ENCODE results near the gene BCL11A. TPM values are rescaled to one million over a fixed set of nuclear protein-coding genes. Genes with fewer than 3 reads are reported as not detected.

BCL11A gene
- total RNA-seq, 1 donor from 2014 or later: 29.8 TPM

GRCh38 chr2:60581433-60582282 lies 28.2 kb upstream of the BCL11A start:
- Histone ChIP-seq H3K27ac (ENCODE audit: low read depth, low read length) (no peak overlapping the region), H4K20me1 (ENCODE audit: insufficient read depth, low read length) (no peaks in the 10 kb centered on the region), H3K4me3 (ENCODE audit: insufficient read depth, low read depth, low read length) (peak overlapping the region; percentile 47), H3K4me2 (ENCODE audit: low read length) (peak overlapping the region; percentile 92), H2AFZ (ENCODE audit: low read depth, low read length) (peak overlapping the region; percentile 91), H3K9me3 (ENCODE audit: insufficient read depth, low read depth, low read length) (no peaks in the 10 kb centered on the region), H3K9ac (ENCODE audit: low read length) (peak overlapping the region; percentile 62), H3K36me3 (ENCODE audit: insufficient read depth, low read length) (no peaks in the 10 kb centered on the region), H3K4me1 (ENCODE audit: insufficient read depth, low read length) (peaks cover 5% of the 10 kb centered on the region), H3K79me2 (ENCODE audit: insufficient read depth, low read length) (no peaks in the 10 kb centered on the region), H3K27me3 (ENCODE audit: insufficient read depth, low read length) (peaks cover 8% of the 10 kb centered on the region)
- Mint-ChIP-seq H3K27me3 (ENCODE audit: low read depth, unreplicated experiment) (peaks cover 57% of the 10 kb centered on the region), H3K4me3 (ENCODE audit: unreplicated experiment) (no peak overlapping the region), H3K4me1 (ENCODE audit: low read depth, unreplicated experiment) (no peaks in the 10 kb centered on the region), H3K9me3 (ENCODE audit: unreplicated experiment) (no peaks in the 10 kb centered on the region), H3K27ac (ENCODE audit: unreplicated experiment) (no peak overlapping the region), H3K36me3 (ENCODE audit: low read depth, unreplicated experiment) (no peaks in the 10 kb centered on the region)
- DNase-seq (ENCODE audit: low read depth): peak; percentile 3
- TF ChIP-seq CTCF (IDR thresholded peaks at IDR 0.05; ENCODE audit: insufficient read depth, low read depth, low read length) (peak; percentile 65), EZH2 (IDR thresholded peaks at IDR 0.05; ENCODE audit: insufficient read depth, low read length) (peak; percentile 47)
- FAIRE-seq: no peak

GRCh38 chr2:60577682-60578283 lies 24.3 kb upstream of the BCL11A start:
- H3K27ac ChIP-seq (ENCODE audit: low read depth, low read length): no peak overlapping the region
- no peak overlapping the region for H3K27ac Mint-ChIP-seq (ENCODE audit: unreplicated experiment)
- H3K36me3 Mint-ChIP-seq (ENCODE audit: low read depth, unreplicated experiment): no peaks in the 10 kb centered on the region
- H3K9me3 Mint-ChIP-seq (ENCODE audit: unreplicated experiment): no peaks in the 10 kb centered on the region
- H3K79me2 ChIP-seq (ENCODE audit: insufficient read depth, low read length): no peaks in the 10 kb centered on the region
- H3K4me1 ChIP-seq (ENCODE audit: insufficient read depth, low read length): peaks cover 5% of the 10 kb centered on the region
- H3K4me1 Mint-ChIP-seq (ENCODE audit: low read depth, unreplicated experiment): no peaks in the 10 kb centered on the region
- peaks cover 8% of the 10 kb centered on the region for H3K27me3 ChIP-seq (ENCODE audit: insufficient read depth, low read length)
- H3K4me3 Mint-ChIP-seq (ENCODE audit: unreplicated experiment): no peak overlapping the region
- no peaks in the 10 kb centered on the region for H4K20me1 ChIP-seq (ENCODE audit: insufficient read depth, low read length)
- H2AFZ ChIP-seq (ENCODE audit: low read depth, low read length): no peak overlapping the region
- FAIRE-seq (no peak), DNase-seq (ENCODE audit: low read depth) (no peak)
- H3K27me3 Mint-ChIP-seq (ENCODE audit: low read depth, unreplicated experiment): peaks cover 40% of the 10 kb centered on the region
- H3K9ac ChIP-seq (ENCODE audit: low read length): no peak overlapping the region
- no peak overlapping the region for H3K4me2 ChIP-seq (ENCODE audit: low read length)
- no peak for TF ChIP-seq EZH2 (IDR thresholded peaks at IDR 0.05; ENCODE audit: insufficient read depth, low read length)
- TF ChIP-seq CTCF (IDR thresholded peaks at IDR 0.05; ENCODE audit: insufficient read depth, low read depth, low read length): no peak
- H3K36me3 ChIP-seq (ENCODE audit: insufficient read depth, low read length): no peaks in the 10 kb centered on the region
- H3K9me3 ChIP-seq (ENCODE audit: insufficient read depth, low read depth, low read length): no peaks in the 10 kb centered on the region
- H3K4me3 ChIP-seq (ENCODE audit: insufficient read depth, low read depth, low read length): no peak overlapping the region
